MCF 10A (cell line): ENCODE data around the gene KAZN. TPM values are rescaled to one million over a fixed set of nuclear protein-coding genes. Genes with fewer than 3 reads are reported as not detected.
A peak's percentile ranks its signal among the peaks of the same experiment; 100 is the strongest.

Experiments
- BruUV-seq: library from RNA; stranded (reverse); fragments of 400-500 nt; replicated peaks from 2 replicates; lab custom pipeline; 2021; lab: Mats Ljungman, UMichigan
- CTCF ChIA-PET: fragments of 300-600 bp; sonication (Branson Sonifier 250); formaldehyde crosslinking; extraction: SDS; loops from one replicate; lab custom pipeline; 2021; ENCODE audit warnings: antibody characterized with exemption, inconsistent platforms; lab: Yijun Ruan, JAX
- POLR2A ChIA-PET: fragments of 300-600, 350-650 bp; sonication (Branson Sonifier 250); formaldehyde crosslinking; extraction: SDS; loops from one replicate; lab custom pipeline; 2020; ENCODE audit warnings: antibody characterized with exemption, inconsistent platforms; lab: Yijun Ruan, JAX
- DNase-seq: peaks from one replicate; pipeline ENCODE4 v3.0.0-alpha.2; 2018; ENCODE audit not compliant: unreplicated experiment
- H3K27ac Mint-ChIP-seq: one replicate; pipeline ENCODE4 v1.8.0; 2022; ENCODE audit warnings: mild to moderate bottlenecking, low read depth, mixed read lengths; ENCODE audit not compliant: unreplicated experiment
- H3K27me3 Mint-ChIP-seq: one replicate; pipeline ENCODE4 v1.8.0; 2022; ENCODE audit warnings: mixed read lengths; ENCODE audit not compliant: insufficient read depth, unreplicated experiment
- H3K36me3 Mint-ChIP-seq: one replicate; pipeline ENCODE4 v1.8.0; 2022; ENCODE audit warnings: mild to moderate bottlenecking, moderate library complexity, mixed read lengths; ENCODE audit not compliant: insufficient read depth, unreplicated experiment
- H3K4me1 Mint-ChIP-seq: one replicate; pipeline ENCODE4 v1.8.0; 2022; ENCODE audit warnings: mixed read lengths; ENCODE audit not compliant: insufficient read depth, unreplicated experiment
- H3K4me3 Mint-ChIP-seq: one replicate; pipeline ENCODE4 v1.8.0; 2022; ENCODE audit warnings: mild to moderate bottlenecking, moderate library complexity, mixed read lengths; ENCODE audit not compliant: unreplicated experiment
- H3K9me3 Mint-ChIP-seq: one replicate; pipeline ENCODE4 v1.8.0; 2022; ENCODE audit warnings: mixed read lengths; ENCODE audit not compliant: unreplicated experiment
- intact Hi-C: fragments of 100-400 bp; cut with micrococcal nuclease; formaldehyde crosslinking; loops from 2 replicates; pipeline ENCODE4 v1.14.1; 2022
- total RNA-seq: library from RNA; stranded (reverse); gene quantifications from 2 replicates; pipeline ENCODE4 v1.2.3, GENCODE V29; 2022
- TF ChIP-seq, protein P1 (sequence below): fragments of 200-600 bp; IDR thresholded peaks from one replicate; pipeline ENCODE4 v1.8.0; 2022; ENCODE audit warnings: antibody characterized with exemption, mild to moderate bottlenecking; ENCODE audit not compliant: unreplicated experiment

Gene KAZN
- total RNA-seq, 1 experiment from 2014 or later = 3.3 TPM

- H3K9me3 Mint-ChIP-seq = no peaks in the 10 kb centered on the region
- POLR2A ChIA-PET = no interaction called here
Measured at GRCh38 chr1:14926229-14926628, 327.7 kb downstream of the KAZN start.

DNA sequence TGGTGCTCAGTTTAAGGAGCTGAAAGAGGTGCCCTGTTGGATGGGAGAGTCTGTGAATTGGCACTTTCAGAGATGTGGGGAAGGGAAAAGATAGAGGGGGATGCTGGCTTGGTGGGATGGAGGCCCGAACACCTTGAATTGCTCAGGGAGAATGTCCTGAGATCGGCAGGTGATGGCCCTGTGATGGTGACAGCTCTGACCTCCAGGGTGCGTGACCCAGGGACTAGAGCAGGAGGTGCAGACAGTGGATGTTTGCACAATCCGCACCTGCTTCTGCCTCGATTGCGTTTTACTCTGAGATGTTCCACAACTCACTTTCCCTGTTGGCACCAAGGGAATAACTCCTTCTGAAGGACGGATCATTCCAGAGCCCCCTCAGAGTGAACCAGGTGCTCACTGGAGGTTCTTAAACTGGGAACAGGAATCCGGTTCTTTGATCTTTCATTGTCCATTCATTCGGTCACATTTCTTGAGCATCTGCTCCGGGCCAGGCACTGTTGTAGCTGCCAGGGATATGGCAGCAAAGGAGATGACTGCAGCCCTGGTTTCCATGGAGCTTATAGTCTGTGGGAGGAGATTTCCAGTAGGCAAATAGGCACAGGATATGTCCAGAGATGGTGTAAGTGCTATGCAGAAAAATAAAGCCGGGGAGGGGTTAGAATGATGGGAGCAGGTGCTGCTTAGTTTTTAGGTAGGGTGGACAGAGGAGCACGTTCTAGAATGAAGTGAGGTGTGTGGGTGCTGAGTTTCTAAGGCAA, 328.5 kb downstream of the KAZN start:
- BruUV-seq = no TSS peak
- peaks cover 12% of the 10 kb centered on the region for H3K4me1 Mint-ChIP-seq
- H3K4me3 Mint-ChIP-seq = no peak overlapping the region
- H3K9me3 Mint-ChIP-seq = no peaks in the 10 kb centered on the region
- TF ChIP-seq, protein P1, sequence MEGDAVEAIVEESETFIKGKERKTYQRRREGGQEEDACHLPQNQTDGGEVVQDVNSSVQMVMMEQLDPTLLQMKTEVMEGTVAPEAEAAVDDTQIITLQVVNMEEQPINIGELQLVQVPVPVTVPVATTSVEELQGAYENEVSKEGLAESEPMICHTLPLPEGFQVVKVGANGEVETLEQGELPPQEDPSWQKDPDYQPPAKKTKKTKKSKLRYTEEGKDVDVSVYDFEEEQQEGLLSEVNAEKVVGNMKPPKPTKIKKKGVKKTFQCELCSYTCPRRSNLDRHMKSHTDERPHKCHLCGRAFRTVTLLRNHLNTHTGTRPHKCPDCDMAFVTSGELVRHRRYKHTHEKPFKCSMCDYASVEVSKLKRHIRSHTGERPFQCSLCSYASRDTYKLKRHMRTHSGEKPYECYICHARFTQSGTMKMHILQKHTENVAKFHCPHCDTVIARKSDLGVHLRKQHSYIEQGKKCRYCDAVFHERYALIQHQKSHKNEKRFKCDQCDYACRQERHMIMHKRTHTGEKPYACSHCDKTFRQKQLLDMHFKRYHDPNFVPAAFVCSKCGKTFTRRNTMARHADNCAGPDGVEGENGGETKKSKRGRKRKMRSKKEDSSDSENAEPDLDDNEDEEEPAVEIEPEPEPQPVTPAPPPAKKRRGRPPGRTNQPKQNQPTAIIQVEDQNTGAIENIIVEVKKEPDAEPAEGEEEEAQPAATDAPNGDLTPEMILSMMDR = no peak
- H3K27me3 Mint-ChIP-seq = no peaks in the 10 kb centered on the region
- H3K36me3 Mint-ChIP-seq = no peaks in the 10 kb centered on the region
- H3K27ac Mint-ChIP-seq = no peak overlapping the region
- intact Hi-C loops = no loop called here
- no peak for DNase-seq
- CTCF ChIA-PET = interaction anchor here (1.1 kb wide), 1 partner anchor 35 kb away, joined by 4 read pairs; no protein-coding TSS in a partner anchor
- POLR2A ChIA-PET = no interaction called here

More at GRCh38 chr1:14926229-14926628, 327.7 kb downstream of the KAZN start:
- H3K4me3 Mint-ChIP-seq = peak overlapping the region; percentile 71
- TF ChIP-seq, protein P1 = no peak
- intact Hi-C loops = no loop called here
- H3K4me1 Mint-ChIP-seq = peaks cover 12% of the 10 kb centered on the region
- no peak overlapping the region for H3K27ac Mint-ChIP-seq
- H3K36me3 Mint-ChIP-seq = no peaks in the 10 kb centered on the region
- H3K27me3 Mint-ChIP-seq = no peaks in the 10 kb centered on the region
- CTCF ChIA-PET = interaction anchor here (0.6 kb wide), 2 partner anchors 95 to 793 kb away, joined by 3 read pairs; no protein-coding TSS in a partner anchor
- no peak for DNase-seq
- no TSS peak for BruUV-seq

DNA sequence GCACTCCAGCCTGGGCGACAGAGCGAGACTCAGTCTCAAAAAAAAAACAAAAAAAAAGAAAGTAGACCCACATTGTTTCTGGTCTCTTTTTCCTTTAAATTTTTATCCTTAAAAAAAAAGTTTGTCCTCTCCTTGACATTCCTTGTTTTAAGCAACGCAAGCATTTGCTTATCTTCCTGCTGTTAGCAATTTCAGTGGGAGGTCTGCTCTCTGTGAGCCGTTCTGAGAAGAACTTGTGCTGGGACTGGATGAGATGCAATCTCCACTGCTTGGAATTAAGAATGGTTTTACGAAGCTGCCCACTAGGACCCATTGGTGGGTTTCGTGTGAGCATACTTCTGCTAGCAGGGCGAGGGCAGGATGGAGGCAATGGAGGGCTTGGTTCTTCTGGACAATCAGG, 329.9 kb downstream of the KAZN start:
- TF ChIP-seq, protein P1 = no peak
- ChIA-PET POLR2A (no interaction called here), CTCF (interaction anchor here (0.6 to 0.9 kb wide), 2 partner anchors 14 to 100 kb away, joined by 3 to 4 read pairs; no protein-coding TSS in a partner anchor)
- no peaks in the 10 kb centered on the region for H3K9me3 Mint-ChIP-seq
- peaks cover 12% of the 10 kb centered on the region for H3K4me1 Mint-ChIP-seq
- no peaks in the 10 kb centered on the region for H3K36me3 Mint-ChIP-seq
- no peak for DNase-seq
- no peaks in the 10 kb centered on the region for H3K27me3 Mint-ChIP-seq
- no TSS peak for BruUV-seq
- intact Hi-C loops = no loop called here
- no peak overlapping the region for H3K27ac Mint-ChIP-seq
- no peak overlapping the region for H3K4me3 Mint-ChIP-seq

DNA sequence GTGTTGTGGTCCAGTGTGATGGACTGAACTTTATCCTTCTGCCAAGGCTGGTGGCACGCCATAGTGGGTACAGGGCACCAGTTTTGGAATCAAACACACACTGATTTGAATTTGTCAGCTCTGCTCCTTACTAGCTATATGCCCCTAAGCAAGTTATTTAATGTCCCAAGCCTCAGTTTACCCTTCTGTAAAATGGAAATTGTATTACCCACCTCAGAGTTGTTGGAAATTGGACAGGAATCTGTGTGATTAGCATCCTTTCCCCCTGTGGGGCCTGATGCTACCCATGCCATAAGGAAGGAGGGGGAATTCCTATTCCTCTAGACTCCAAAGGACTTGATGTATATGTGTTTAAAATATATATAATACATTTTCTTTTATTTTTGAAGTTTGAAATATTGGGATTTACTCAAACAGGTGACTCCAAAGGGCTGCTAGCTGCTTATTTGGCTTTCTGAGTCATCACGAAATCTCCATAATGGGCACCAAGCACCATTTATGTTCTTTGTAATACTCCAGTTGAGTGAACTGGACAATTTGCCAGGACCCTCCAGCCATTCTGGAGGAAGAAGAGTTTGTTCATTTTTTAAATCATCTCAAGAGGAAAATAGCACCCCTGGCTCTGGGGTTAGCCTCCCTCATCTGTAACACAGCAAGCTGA, 330.5 kb downstream of the KAZN start:
- Mint-ChIP-seq H3K9me3 (no peaks in the 10 kb centered on the region), H3K27me3 (no peaks in the 10 kb centered on the region), H3K4me1 (peaks cover 12% of the 10 kb centered on the region), H3K36me3 (no peaks in the 10 kb centered on the region), H3K27ac (no peak overlapping the region), H3K4me3 (no peak overlapping the region)
- TF ChIP-seq, protein P1 = no peak
- CTCF ChIA-PET = interaction anchor here (0.9 kb wide), 1 partner anchor 99 kb away, joined by 4 read pairs; no protein-coding TSS in a partner anchor
- intact Hi-C loops = no loop called here
- BruUV-seq = no TSS peak
- POLR2A ChIA-PET = no interaction called here
- no peak for DNase-seq
